ENCODE data around the gene GAS7.

Gene GAS7

DNA sequence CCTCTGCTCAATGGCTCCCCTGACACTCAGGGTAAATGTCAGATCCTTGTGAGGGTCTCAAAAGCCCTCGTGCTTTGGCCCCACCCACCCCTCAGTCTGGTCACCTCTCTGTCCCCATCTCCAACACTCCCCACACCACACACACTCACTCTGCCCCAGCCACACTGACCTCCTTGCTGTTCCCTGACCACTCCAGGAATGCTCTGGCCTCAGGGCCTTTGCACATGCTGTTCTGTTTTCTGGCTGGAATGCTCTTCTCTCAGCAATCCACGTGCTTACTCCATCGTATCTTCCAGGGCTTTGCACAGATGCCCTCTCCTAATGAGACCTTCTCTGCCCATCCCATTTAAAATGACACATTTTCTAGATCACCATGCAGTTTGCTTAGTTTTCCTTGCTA lies 28.2 kb downstream of the GAS7 start:
- no peak for DNase-seq

DNA sequence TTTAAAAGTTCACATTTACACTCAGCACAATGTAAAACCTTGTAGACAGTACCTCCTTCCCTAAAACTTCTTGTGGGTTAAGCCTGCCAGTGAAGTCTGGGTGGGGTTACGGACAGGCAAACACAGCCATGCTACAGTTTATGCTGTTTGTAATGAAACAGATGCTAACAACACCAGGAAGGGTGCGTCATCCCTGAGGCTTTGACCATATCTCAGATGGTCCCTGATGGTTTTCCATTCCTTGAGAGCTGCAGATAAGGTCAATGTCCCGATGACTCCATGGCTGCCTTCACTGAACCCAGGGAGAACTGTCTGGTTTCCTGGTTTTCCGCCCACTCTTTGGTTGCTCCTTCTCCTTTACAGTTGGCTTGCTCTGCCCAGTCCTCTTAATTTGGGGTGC lies 29.1 kb downstream of the GAS7 start:
- DNase-seq, result no peak

DNA sequence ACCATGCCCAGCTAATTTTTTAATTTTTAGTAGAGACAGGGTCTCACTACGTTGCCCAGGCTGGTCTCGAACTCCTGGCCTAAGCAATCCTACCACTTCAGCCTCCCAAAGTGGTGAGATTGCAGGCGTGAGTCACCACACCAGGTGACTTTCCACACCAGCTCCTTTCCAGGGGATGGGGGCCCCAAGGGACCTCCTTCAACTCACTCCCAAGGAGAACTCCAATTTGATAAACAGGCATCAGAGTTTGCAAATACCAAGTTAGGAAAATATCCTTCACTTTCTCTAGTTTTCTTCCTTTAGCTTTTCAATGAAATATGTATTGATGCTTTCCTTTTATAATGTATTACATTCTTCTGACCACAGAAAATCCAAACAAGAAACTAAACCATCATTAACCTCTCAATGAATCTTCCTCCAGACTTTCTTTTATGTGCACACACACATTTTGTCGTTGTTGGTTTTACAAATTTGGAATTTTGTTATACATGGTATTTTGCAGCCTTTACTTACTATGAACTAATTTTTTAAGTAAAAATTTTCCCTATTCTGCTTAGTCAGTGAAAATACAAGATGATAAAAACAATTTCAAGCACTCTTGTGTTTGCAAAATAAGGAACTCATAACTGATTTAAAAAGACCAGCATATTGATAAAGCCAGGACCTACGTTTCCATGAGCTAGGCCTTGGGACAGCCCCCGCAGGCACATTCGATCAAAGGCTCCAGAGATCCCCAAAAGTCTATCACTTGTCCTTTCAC lies 32.0 kb downstream of the GAS7 start:
- DNase-seq, result no peak

DNA sequence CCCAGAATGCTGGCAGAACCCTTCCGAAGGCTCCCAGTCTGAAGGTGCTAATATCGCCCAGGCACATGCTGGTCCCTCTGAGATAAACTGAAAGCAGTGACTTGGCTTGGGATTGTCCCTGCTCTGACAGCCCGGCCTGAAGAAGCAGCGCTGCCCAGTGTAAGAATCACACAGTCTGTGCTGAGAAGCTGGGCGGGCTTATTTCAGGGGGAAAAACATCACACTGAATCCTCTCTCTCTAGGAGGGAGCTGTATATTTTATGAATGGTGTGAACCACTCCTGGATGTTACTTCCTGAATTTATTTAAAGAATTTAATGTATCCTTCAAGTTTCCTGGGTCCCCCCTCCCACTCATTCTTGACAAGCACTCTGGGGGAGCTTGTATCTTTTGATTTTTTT lies 36.3 kb downstream of the GAS7 start:
- no peak for DNase-seq

DNA sequence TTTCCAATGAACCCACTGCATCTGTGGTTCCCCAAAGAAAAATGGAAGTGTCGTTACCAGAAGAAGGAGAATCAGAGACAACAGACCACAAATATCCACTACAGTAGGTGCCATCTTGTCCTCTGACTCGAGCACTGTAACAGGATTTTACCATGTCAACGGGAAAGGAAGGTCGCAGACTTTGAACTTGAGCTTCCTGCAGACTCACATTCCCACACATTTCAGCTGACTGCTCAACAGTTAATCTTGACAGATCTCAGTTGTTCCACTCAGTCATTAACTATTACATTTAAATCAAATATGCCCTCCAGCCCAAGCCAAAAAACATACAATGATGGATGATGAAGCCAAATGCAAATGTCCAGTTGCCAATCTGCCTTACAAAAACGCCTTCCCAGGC lies 37.0 kb downstream of the GAS7 start:
- no peak for DNase-seq

DNA sequence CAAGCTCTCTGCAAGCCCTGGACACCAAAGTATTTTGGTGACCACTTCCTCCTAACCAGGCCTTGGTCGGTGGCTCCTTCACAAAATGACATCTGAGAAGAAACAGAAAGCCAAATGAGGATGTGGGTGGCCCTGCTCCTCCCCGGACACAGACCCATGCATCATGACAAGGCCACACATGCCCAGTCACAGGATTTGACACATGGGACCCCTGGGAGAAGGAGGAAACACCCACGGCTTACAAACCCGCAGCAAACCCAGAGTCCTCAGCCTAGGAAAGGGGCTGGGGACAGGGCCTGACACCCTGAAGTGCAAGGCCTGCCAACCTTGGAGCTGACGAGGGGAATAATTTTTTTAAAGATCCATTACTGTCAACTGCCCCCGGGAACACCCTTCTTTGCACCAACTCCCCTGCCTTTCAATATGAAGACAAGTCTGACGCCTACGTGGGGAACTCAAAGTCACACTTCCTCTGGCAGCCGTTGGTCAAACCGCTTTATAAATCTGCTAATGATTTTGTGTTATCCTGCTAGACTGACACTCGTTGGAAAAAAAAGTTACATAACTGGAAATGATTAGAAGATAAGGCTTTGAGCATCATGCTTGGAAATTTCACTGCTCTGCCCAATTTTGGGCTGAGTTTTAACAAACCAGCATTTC lies 41.3 kb downstream of the GAS7 start:
- DNase-seq, result no peak

DNA sequence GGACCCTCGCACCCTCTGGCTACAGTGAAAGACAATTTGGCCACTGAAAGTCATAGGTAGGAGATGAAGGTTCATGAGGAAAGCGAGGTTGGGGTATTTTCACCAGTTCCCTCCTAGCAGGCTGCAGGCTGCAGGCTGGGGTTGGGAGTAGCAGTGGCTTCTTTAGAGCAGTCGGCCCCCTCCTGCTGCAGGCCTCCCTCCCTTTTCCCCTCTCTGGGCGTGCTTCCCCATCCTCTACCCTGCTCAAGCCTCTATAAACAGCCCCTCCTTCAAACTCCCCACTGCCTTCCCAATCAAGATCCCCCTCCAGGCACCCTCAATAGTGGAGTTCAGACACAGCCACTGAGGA lies 41.8 kb downstream of the GAS7 start:
- no peak for DNase-seq

DNA sequence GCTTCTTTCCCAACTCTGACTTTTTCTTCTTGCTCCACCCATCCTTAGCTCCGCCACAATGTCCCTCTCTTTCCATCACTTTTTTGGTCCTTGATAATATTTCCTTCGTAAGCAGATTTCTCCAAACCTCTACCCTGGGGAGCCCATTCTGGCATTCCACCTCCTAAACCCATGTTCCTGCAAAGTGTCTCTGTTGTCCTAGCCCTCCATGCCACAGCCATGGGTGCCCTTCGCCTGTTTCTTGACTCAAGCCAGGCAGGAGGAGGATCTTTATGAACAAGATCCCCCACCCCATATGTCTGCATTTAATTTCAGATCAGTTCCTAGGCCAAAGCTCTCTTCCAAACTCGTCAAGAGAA lies 42.4 kb downstream of the GAS7 start:
- no peak for DNase-seq

DNA sequence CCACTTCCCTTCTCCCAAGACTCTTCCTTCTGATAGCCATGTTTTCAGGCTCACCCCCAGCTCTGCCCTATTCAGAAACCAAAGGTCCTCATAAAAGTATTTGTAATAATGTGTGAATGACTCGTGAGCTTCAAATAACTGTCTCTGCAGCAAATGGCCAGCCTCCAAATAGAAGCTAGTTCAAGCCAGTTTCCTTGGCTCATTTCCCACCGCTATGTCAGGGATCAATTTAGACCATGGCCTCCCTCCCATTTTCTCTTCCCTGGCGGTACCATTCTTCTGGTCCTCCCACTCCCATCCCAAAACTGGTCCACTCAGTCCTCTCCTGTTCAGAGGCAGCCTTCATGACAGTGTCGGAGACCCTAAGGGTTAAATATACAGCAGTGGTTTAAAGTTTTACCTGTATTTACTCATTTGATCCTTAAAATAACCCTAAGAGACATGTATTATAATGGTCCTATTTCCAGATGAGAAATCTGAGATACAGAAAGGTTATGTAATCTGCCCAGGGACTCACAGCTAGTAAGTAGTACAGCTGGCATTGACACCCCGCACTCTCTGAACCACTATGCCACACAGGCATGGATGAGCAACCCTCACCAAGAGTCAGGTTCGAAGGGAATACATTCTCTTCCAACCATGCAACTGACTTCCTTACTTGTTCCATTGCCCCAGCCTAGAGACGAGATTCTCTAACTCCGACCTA lies 42.9 kb downstream of the GAS7 start:
- no peak for DNase-seq

DNA sequence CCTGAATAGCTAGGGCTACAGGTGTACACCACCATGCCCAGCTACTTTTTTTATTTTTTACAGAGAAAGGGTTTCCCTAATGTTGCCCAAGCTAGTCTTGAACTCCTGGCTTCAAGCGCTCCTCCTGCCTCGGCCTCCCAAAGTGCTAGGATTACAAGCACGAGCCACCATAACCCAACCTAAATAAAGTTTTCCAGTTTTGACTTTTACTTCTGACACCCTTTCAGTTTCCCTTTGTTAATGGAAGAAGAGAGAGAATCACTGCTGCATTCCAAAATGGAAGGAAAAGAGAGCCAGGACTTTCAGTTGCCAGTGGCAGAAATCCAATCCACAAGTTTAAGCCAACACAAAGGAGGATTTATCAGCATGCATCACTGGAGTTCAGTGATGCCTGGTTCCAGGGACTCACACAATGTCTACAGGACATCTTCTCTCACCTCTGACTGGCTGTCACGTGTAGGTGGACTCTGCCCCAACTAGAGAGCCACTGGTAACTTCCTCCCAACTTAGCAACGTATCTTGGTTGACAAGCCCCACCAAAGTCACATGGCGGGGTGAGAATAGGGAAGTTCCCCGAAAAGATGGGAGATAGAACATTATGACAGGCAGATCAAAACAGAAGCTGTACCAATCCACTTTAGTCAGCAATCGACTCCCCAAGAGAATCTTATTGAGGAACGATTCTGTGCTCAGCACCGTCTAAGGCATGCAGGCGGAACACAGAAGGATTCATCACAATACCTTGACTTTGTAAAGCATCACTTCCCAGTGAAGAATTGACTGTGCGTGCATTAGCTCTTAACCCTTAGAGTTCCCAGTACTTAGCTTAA lies 46.5 kb downstream of the GAS7 start:
- DNase-seq, result no peak

DNA sequence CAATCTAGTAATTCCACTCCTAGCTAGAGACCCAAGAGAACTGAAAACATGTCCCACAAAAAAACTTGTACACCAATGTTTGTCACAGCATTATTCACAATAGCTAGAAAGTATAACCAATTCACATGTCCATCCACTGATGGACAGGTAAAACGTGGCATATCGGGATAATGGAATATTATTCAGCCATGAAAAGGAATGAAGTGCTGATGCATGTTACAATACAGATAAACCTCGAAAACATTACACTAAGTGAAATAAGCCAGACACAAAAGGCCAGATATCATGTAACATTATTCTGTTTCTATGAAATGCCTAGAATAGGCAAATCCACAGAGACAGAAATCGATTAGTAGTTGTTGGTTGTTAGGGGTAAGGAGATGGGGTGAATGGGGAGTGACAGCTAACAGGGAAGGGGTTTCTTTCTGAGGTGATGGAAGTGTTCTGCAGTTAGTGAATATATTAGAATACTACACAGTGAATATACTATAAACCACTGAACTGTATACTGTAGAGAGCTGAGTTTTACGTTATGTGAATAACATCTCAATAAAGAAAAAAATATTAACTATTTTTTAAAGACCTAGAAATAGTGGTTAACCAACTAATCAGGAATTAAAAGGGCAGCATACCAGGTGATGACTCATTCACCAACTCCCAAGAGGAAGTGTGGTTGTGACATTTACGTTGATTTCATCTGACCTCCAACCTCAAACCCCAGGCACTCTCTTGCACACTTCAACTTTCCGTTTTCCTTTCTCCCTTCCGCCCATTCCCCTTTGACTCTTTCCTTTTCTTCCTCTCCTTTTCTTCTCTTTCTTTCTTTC lies 48.6 kb downstream of the GAS7 start:
- DNase-seq, result peak in 1 of 2 experiments; percentile 77

DNA sequence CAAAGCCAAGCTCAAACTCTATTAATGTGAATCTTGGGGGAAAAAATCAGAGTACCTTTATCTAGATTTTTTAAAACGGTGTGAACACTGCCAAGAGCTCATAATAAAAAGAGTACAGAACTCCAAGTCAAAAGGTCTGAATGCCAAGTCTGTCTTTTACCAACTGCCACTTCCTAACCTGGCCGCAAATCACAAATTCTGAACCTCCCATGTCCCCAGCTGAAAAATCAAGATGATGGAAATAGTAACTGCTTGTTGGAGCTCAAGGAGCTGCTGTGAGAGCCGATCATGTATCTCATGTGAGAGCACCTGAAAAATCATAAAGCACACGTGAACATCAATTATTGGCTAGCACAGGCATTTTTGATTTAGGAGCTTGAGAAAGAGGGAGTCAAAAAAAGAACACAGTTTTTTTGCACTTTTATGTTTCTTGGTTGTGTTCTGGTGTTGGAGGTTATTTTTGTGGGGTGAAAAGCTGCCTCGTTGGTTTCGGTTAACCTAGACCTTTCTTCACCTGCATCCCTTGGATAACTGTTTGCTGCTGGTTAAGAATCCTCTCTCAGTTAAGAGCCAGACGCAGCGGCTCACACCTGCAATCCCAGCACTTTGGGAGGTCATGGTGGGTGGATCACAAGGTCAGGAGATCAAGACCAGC lies 50.5 kb downstream of the GAS7 start:
- DNase-seq, result no peak

DNA sequence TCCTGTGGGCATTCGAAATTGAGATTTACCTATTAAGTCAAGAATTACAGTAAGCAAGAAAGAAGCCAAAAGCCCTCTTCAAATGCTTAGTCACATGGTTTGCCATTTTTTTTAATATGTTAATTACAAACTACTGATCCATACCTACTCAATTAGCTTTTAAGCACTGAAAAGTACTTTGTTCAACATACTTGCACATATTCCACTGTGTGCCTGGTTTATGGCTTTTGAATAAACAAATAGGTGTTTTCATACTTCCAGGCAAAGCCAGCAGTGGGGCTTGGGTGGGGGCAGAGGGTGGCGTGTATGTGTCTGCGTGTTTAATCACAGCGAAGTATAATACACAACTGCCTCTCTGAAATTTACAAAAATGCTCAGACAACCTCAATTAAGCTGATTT lies 51.4 kb downstream of the GAS7 start:
- no peak for DNase-seq

DNA sequence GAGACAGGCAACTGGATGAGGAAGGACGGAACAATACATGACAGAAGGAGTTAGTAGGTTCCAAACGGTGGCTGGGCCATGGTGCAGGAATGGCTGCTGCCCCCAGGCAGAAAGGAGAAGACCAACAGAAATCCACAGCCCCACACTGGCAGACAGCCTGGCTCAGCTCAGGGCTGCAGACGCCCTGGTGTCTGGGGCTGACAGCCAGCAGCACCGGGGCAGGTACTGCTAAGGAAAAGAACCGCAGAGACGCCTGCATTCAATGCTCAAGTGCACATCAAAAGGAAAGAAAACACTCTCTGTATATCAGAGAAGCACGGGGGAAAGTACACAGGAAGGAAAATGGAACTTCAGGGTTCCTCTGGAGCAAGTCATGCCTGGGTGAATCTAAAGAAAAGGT lies 53.4 kb downstream of the GAS7 start:
- no peak for DNase-seq

DNA sequence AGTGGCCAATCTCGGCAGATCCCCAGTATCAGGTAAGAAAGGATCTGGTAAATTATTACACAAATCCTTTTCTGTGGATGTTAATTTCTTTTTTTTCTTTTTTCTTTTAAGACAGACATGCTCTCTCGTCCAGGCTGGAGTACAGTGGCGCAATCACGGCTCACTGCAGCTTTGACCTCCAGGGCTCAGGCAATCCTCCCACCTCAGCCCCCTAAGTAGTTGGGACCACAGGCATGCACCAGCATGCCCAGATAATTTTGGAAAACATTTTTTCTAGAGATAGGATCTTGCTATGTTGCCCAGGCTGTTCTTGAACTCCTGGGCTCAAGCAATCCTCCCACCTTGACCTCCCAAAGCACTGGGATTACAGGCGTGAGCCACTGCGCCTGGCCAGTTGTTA lies 54.0 kb downstream of the GAS7 start:
- no peak for DNase-seq

DNA sequence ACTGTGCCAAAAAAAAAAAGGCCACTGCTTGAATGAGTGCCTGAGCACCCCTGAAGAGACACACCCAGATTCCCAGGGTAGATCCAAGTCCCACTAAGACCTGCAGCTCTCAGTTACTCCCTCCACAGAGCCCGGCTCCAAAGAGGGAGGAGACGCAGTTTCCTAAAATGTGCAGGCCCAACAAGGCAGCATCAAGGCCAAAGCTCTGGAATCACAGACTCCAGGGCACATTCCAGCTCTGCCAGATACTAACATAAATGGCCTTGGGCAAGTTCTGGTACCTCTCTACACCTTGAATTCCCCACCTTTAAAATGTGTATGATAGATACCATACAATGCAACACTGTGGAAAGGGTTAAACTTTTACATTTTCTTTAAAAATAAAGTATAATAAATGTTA lies 57.0 kb downstream of the GAS7 start:
- DNase-seq, result no peak

DNA sequence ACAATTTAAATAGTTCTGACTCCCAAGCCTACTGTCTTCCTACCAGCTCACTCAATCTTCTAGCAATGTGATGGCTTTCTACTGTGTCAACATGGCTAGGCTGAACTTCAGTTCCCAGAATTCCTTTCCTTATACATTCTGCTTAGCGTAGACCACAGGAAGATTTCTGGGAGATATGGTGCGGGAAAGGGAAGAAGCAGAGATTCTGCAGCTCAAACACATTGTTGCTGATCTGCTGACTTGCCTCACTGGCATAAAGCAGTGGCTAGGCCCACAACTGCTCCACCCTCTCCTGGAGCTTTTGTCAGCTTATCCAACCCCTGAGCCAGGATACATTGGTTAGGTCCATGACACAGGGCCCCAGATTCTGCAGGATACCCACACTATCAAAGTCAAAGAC lies 58.8 kb downstream of the GAS7 start:
- DNase-seq, result no peak

DNA sequence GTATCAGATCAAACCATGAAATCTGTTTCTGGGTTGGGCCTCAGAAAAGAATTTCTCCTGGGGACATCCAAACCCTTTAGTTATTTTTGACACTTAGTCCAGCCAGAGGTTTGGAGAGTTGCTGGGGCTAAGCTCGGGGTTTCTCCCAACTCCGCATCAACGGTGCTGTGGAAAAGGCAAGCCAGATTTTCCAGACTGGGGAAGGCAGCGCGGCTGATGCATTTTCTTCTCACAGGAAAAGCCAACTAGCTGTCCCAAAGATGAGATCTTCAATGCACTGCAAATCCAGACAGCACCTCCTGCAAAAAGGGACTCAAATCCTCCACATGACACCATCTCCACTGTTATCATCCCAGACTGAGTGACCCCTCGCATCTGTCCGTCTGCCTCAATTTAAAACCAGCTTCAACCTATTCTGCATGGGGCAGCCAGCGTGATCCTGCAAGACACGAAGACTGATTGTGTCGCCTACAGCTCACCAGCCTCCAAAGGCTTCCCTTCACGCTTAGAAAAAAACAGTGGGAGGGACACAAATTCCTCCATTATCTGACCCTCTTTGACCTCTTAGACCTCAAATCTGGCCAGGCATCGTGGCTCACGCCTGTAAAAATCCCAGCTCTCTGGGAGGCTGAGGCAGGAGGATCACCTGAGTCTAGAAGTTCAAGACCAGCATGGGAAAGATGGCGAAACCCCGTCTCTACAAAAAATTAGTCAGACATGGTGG lies 62.0 kb downstream of the GAS7 start:
- DNase-seq, result no peak

DNA sequence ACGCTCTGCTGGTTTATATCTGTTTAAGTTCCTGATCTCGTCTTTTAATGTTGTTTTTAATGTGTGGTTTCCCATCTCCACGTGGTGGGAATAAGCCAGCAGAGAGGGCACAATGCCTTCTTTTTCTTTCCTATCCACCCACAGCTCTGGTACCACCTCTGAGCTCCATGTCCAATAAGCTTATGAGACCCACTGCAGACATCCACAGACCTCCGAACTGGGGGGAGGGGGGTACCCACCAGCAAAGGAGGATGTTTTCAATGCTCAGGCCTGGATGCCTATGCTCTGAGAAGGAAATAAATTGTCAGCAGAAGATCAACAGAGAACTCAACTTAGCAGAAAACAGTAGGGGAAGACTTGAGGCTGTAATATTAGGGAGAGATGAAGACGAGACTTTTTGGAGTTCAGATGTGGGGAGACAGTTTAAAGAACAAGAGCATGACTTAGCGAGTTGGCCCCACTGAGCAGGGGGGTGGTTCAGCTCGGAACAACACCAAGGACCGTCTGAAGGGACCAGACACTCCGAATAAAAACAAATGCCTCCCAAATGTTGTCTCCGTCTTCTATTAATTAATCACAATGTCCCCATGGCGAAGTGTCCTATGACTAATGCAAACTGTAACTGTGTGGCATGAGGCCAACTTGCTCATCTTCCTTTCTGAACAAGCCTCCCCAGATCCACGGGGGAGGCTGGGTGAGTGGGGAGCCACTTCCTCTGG lies 62.7 kb downstream of the GAS7 start:
- DNase-seq, result no peak

DNA sequence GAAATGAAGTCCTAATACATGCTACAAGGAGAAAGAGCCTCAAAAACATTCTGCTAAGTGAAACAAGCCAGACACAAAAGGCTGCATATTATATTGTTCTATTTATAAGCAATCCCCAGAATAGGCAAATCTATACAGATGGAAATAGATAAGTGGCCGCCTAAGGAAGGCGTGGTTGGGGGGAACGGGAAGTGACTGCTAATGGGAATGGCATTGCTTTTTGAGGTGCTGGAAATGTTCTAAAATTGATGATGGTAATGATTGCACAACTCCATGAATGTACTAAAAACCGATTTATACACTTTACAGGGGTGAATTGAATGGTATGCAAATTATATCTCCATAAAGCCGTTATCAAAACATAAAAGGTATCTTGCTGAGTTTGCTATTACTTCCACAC lies 67.7 kb downstream of the GAS7 start:
- DNase-seq, result no peak

DNA sequence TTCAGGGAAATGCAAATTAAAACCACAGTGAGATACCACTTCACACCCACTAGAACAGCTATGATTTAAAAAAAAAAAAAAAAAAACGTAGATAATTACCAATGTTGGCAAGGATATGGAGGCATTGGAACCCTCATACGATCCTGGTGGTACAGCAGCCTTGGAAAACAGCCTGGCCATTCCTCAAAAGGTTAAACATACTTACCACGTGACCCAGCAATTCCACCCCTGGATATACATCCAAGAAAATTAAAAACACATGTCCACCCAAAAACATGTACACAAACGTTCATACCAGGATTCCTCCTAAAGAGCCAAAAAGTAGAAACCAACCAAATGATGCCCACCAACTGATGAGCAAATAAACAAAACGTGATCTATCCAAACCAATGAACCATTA lies 68.1 kb downstream of the GAS7 start:
- DNase-seq, result no peak
